AG10803 (cell line): ENCODE data around the gene OCIAD1.

Source experiments
- DNase-seq: peaks from one replicate; pipeline ENCODE4 v3.0.0; 2010; ENCODE audit warnings: low read depth
- H3K4me3 ChIP-seq: 2 replicates; pipeline ENCODE4 v1.5.1; 2011; ENCODE audit warnings: mild to moderate bottlenecking, low read length, control low read depth
- CTCF ChIP-seq: conservative IDR thresholded peaks from 2 replicates; pipeline ENCODE4 v1.5.1; 2011; ENCODE audit warnings: mild to moderate bottlenecking, low read length, control low read depth, inconsistent platforms

OCIAD1 gene

GRCh38 chr4:48851651-48852050, 20.8 kb downstream of the OCIAD1 start:
- no peak for DNase-seq
- TF ChIP-seq CTCF = no peak
- H3K4me3 ChIP-seq = no peak overlapping the region

- no peak for TF ChIP-seq CTCF
- no peak overlapping the region for H3K4me3 ChIP-seq
- DNase-seq = no peak
Measured at GRCh38 chr4:48853604-48854394, 22.9 kb downstream of the OCIAD1 start.

DNA sequence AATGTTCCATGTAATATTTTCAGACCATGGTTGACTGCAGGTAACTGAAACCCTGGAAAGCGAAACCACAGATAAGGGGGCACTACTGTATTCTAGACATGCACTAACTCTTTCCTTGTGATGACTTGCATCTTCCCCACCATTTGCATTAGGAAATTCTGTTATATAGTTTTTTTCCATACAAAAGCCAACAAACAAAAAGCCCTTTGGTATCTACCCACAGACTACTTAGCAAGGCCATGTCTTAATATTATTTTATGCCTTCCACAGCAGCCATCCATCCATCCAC, 23.5 kb downstream of the OCIAD1 start:
- DNase-seq = no peak
- H3K4me3 ChIP-seq = no peak overlapping the region
- no peak for TF ChIP-seq CTCF

DNA sequence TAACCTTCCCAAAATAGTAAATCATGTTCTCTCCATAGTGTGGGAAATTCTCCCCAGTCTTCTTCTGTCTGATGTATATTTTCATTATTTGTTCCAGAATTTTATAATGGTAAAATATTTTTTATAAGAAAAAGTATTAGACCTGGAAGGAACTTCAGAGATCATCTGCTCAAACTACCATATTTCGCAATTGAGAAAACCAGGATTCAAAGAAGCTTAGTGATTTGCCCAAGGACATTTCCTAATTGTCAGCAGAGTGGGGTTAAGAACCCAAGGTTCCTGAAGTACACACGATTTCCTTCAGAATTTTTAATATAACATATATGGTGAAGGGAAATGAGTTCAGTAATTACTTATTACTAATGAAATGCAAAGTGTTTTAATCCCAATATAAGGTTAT, 24.1 kb downstream of the OCIAD1 start:
- peak; percentile 6 for DNase-seq
- no peak overlapping the region for H3K4me3 ChIP-seq
- TF ChIP-seq CTCF = no peak

DNA sequence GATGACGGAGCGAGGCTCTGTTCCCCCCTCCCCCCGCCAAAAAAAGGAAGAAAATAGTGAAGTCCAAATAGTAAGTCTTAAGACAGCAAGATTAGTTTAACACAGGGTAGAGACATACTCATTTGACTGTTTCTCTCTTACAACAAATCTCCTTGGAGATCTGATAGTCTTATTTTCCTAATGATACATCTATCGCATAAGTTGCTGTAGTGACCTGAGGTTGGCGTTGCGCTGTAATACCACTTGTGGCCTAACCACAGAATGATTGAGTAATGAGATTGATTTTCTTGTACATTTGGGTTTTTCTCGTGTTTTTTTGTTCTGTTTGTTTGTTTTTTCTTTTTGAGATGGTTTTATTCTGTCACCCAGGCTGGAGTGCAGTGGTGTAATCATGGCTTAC, 27.2 kb downstream of the OCIAD1 start:
- H3K4me3 ChIP-seq = no peak overlapping the region
- no peak for TF ChIP-seq CTCF
- peak; percentile 2 for DNase-seq

DNA sequence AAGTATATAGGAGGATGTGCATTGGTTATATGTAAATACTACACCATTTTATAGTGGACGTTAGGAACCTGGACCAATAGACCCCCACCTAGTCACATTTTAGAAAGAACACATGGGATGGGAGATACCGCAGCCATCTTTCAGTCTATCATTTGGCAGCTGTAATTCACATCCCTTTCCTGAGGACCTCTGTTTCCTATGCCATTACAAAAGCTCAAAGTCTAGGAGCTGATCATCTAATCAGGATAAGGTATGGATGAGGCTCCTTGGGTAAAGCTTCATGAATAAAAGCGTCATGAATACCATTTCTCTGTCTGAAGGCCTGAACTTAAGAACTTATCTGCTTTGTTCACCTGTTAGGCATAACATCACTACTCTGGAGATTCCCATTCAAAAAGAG, 31.1 kb downstream of the OCIAD1 start:
- no peak overlapping the region for H3K4me3 ChIP-seq
- TF ChIP-seq CTCF = no peak
- no peak for DNase-seq

GRCh38 chr4:48862661-48863060, 31.8 kb downstream of the OCIAD1 start:
- no peak for TF ChIP-seq CTCF
- peak; percentile 1 for DNase-seq
- H3K4me3 ChIP-seq = no peak overlapping the region
